Parathyroid adenoma (tissue), 2 donors: Measurements from ENCODE around the gene RTP1.

Source experiments
- H2AFZ ChIP-seq: fragments of 300-600 bp; sonication (generic); one replicate; pipeline ENCODE4 v1.7.0; 2017; ENCODE audit warnings: antibody characterized with exemption, mild to moderate bottlenecking
- H3K27ac ChIP-seq: fragments of 300-600 bp; sonication (generic); one replicate; pipeline ENCODE4 v1.7.0; 2017
- H3K27me3 ChIP-seq: fragments of 300-600 bp; sonication (generic); one replicate; pipeline ENCODE4 v1.7.0; 2017; ENCODE audit warnings: low read length; ENCODE audit not compliant: control insufficient read depth, insufficient read depth
- H3K36me3 ChIP-seq: fragments of 300-600 bp; sonication (generic); one replicate; pipeline ENCODE4 v1.7.0; 2017; ENCODE audit warnings: low read length; ENCODE audit not compliant: control insufficient read depth, insufficient read depth
- H3K4me1 ChIP-seq: fragments of 300-600 bp; sonication (generic); one replicate; pipeline ENCODE4 v1.7.0; 2017; ENCODE audit warnings: control low read depth
- H3K4me2 ChIP-seq: fragments of 300-600 bp; sonication (generic); one replicate; pipeline ENCODE4 v1.7.0; 2017; ENCODE audit warnings: low read length
- H3K4me3 ChIP-seq: fragments of 300-600 bp; sonication (generic); one replicate; pipeline ENCODE4 v1.7.0; 2017; ENCODE audit warnings: low read depth, low read length
- H3K79me2 ChIP-seq: fragments of 300-600 bp; sonication (generic); one replicate; pipeline ENCODE4 v1.7.0; 2017; ENCODE audit warnings: control low read depth
- H3K9ac ChIP-seq: fragments of 300-600 bp; sonication (generic); one replicate; pipeline ENCODE4 v1.7.0; 2017; ENCODE audit warnings: mild to moderate bottlenecking
- H3K9me3 ChIP-seq: fragments of 300-600 bp; sonication (generic); one replicate; pipeline ENCODE4 v1.7.0; 2017; ENCODE audit warnings: low read length; ENCODE audit not compliant: control insufficient read depth
- CTCF ChIP-seq: fragments of 300-600 bp; sonication (generic); IDR thresholded peaks from one replicate; pipeline ENCODE4 v1.7.0; 2017; ENCODE audit warnings: antibody characterized with exemption, mild to moderate bottlenecking
- donor health status: primary hyperparathyroidism.

The RTP1 gene

GRCh38 chr3:187207624-187208023 is 10.3 kb downstream of the RTP1 start:
- H3K4me3 ChIP-seq, result no peak overlapping the region
- no peaks in the 10 kb centered on the region for H3K36me3 ChIP-seq
- H3K9me3 ChIP-seq, result no peaks in the 10 kb centered on the region
- H3K4me2 ChIP-seq, result no peak overlapping the region
- H2AFZ ChIP-seq, result no peak overlapping the region
- TF ChIP-seq CTCF, result no peak
- no peak overlapping the region for H3K9ac ChIP-seq
- H3K27me3 ChIP-seq, result no peaks in the 10 kb centered on the region
- no peaks in the 10 kb centered on the region for H3K79me2 ChIP-seq
- no peaks in the 10 kb centered on the region for H3K4me1 ChIP-seq
- no peak overlapping the region for H3K27ac ChIP-seq

GRCh38 chr3:187208159-187208558 is 10.9 kb downstream of the RTP1 start:
- Histone ChIP-seq H3K79me2 (no peaks in the 10 kb centered on the region), H3K9ac (no peak overlapping the region), H3K9me3 (no peaks in the 10 kb centered on the region), H3K4me3 (no peak overlapping the region), H3K27ac (no peak overlapping the region), H2AFZ (no peak overlapping the region), H3K36me3 (no peaks in the 10 kb centered on the region), H3K4me1 (no peaks in the 10 kb centered on the region), H3K4me2 (no peak overlapping the region), H3K27me3 (no peaks in the 10 kb centered on the region)
- no peak for TF ChIP-seq CTCF

GRCh38 chr3:187209491-187209890 is 12.2 kb downstream of the RTP1 start:
- H3K27ac ChIP-seq, result no peak overlapping the region
- TF ChIP-seq CTCF, result no peak
- H3K79me2 ChIP-seq, result no peaks in the 10 kb centered on the region
- H3K4me1 ChIP-seq, result no peaks in the 10 kb centered on the region
- H3K4me2 ChIP-seq, result no peak overlapping the region
- H3K9ac ChIP-seq, result no peak overlapping the region
- no peaks in the 10 kb centered on the region for H3K27me3 ChIP-seq
- no peak overlapping the region for H3K4me3 ChIP-seq
- no peaks in the 10 kb centered on the region for H3K9me3 ChIP-seq
- no peak overlapping the region for H2AFZ ChIP-seq
- no peaks in the 10 kb centered on the region for H3K36me3 ChIP-seq

- Histone ChIP-seq H3K27ac (no peak overlapping the region), H3K4me3 (no peak overlapping the region), H3K4me1 (no peaks in the 10 kb centered on the region), H3K79me2 (no peaks in the 10 kb centered on the region), H3K9me3 (no peaks in the 10 kb centered on the region), H3K27me3 (no peaks in the 10 kb centered on the region), H2AFZ (no peak overlapping the region), H3K36me3 (no peaks in the 10 kb centered on the region), H3K4me2 (no peak overlapping the region), H3K9ac (no peak overlapping the region)
- TF ChIP-seq CTCF, result no peak
These were observed 12.8 kb downstream of the RTP1 start for GRCh38 chr3:187210091-187210490.

GRCh38 chr3:187210545-187211327 is 13.4 kb downstream of the RTP1 start:
- Histone ChIP-seq H3K27me3 (no peaks in the 10 kb centered on the region), H3K9ac (no peak overlapping the region), H3K4me1 (no peaks in the 10 kb centered on the region), H3K4me3 (no peak overlapping the region), H3K36me3 (no peaks in the 10 kb centered on the region), H2AFZ (no peak overlapping the region), H3K27ac (no peak overlapping the region), H3K79me2 (no peaks in the 10 kb centered on the region), H3K4me2 (no peak overlapping the region), H3K9me3 (no peaks in the 10 kb centered on the region)
- TF ChIP-seq CTCF, result no peak
